Stomach (tissue), 9 donors: Measurements from ENCODE around the gene ECI1. TPM values are rescaled to one million over a fixed set of nuclear protein-coding genes. Genes with fewer than 3 reads are reported as not detected.

Source experiments
- DNase-seq, 2 donors: peaks; one replicate each; pipeline versions ENCODE4 v3.0.0 to v3.0.0-alpha.2; 2013 to 2019
- H3K27ac ChIP-seq, 5 donors: fragments of 200-600 bp in 4 of 5; sonication (generic) in 4 of 5; one replicate each; pipeline ENCODE4 v1.5.1; 2013 to 2019; ENCODE audit warnings: mild to moderate bottlenecking in 1 of 5, moderate library complexity in 1 of 5
- H3K27me3 ChIP-seq, 3 donors: fragments of 200-600 bp; sonication (generic); one replicate each; pipeline ENCODE4 v1.5.1; 2017 to 2019; ENCODE audit warnings: mixed run types in 1 of 3
- H3K36me3 ChIP-seq, 4 donors: fragments of 200-600 bp; sonication (generic); 1 replicate in 3 of 4; 2 replicates in 1 of 4; pipeline ENCODE4 v1.5.1; 2016 to 2019
- H3K4me1 ChIP-seq, 4 donors: fragments of 200-600 bp; sonication (generic); one replicate each; pipeline ENCODE4 v1.5.1; 2016 to 2019
- H3K4me3 ChIP-seq, 4 donors: fragments of 200-600 bp; sonication (generic) in 3 of 4; one replicate each; pipeline ENCODE4 v1.5.1; 2016 to 2019; ENCODE audit warnings: mild to moderate bottlenecking in 1 of 4
- H3K9me3 ChIP-seq, 4 donors: fragments of 200-600 bp; sonication (generic); one replicate each; pipeline ENCODE4 v1.5.1; 2016 to 2019
- CTCF ChIP-seq, 7 experiments: fragments of 450-650 bp in 4 of 7; fragments of 200-600 bp in 3 of 7; sonication (generic) in 3 of 7; IDR thresholded peaks; one replicate each; pipeline ENCODE4 v1.5.1; 2016 to 2019; ENCODE audit warnings: antibody characterized with exemption in 7 of 7, control low read depth in 2 of 7, mild to moderate bottlenecking in 1 of 7
- EP300 ChIP-seq: sonication (generic); formaldehyde crosslinking; IDR thresholded peaks from one replicate; pipeline ENCODE4 v1.6.1; 2017; ENCODE audit warnings: antibody characterized with exemption
- POLR2A ChIP-seq, 4 donors: fragments of 450-650 bp; IDR thresholded peaks; one replicate each; pipeline ENCODE4 v1.6.1; 2016; ENCODE audit warnings: antibody characterized with exemption in 4 of 4, control low read depth in 2 of 4, mild to moderate bottlenecking in 1 of 4, moderate library complexity in 1 of 4
- POLR2AphosphoS5 ChIP-seq, 3 donors: sonication (generic); formaldehyde crosslinking; IDR thresholded peaks; one replicate each; pipeline ENCODE4 v1.6.1; 2016; ENCODE audit warnings: antibody characterized with exemption in 3 of 3
- WGBS, 5 donors: extraction: QIAGEN DNeasy Blood & Tissue Kit in 3 of 5; methylation state at CpG; one replicate each; pipeline versions ENCODE4 v1.1.5 to v1.1.7; 2013 to 2018; 5-methylcytosine and 5-hydroxymethylcytosine counted together
- intact Hi-C: fragments of 100-400 bp; cut with DNase I; formaldehyde crosslinking; loops from one replicate; pipeline ENCODE4 v1.15.1; 2023; ENCODE audit warnings: low total_unique reads
- polyA plus RNA-seq, 3 donors: library from polyadenylated mRNA; stranded (reverse); fragments of 200-250 nt; gene quantifications; one replicate each; pipeline ENCODE4 v1.2.3, GENCODE V29; 2013
- total RNA-seq, 5 donors: library from RNA; depleted of rRNA; stranded (reverse); fragments of >200 nt; gene quantifications; one replicate each; pipeline versions ENCODE4 v1.1.0 to v1.2.3, GENCODE V29; 2014 to 2016
- donor health status: healthy with polysubstance abuse.
- donor health status: Bipolar disorder and iron deficiency.
- donor health status: healthy.

The ECI1 gene
- total and polyA plus RNA-seq, 8 donors: 20.4 to 234 (median 107) TPM

- intact Hi-C loops: no loop called here
- H3K9me3 ChIP-seq: no peaks in the 10 kb centered on the region
- H3K27me3 ChIP-seq: no peaks in the 10 kb centered on the region
- no peak overlapping the region for H3K4me3 ChIP-seq
- no peak for TF ChIP-seq POLR2AphosphoS5 (IDR thresholded peaks at IDR 0.05)
- TF ChIP-seq EP300: no peak
- TF ChIP-seq CTCF (IDR thresholded peaks at IDR 0.05): no peak
- TF ChIP-seq POLR2A (IDR thresholded peaks at IDR 0.05): no peak
- no peaks in the 10 kb centered on the region for H3K4me1 ChIP-seq
- H3K36me3 ChIP-seq: peaks cover 1 to 79% (median 47%) of the 10 kb centered on the region in 4 donors
- 85 to 91% (median 89%) methylated on average over 34 to 37 of the region's 37 CpGs for WGBS, 5 donors
- H3K27ac ChIP-seq: no peak overlapping the region
- DNase-seq: peak in 1 of 2 donors; percentile 0
Observed at GRCh38 chr16:2284001-2284770, 32.8 kb upstream of the ECI1 start.

- Histone ChIP-seq H3K4me3 (no peak overlapping the region), H3K27ac (no peak overlapping the region), H3K36me3 (peaks cover 0 to 77% (median 44%) of the 10 kb centered on the region in 4 donors), H3K27me3 (no peaks in the 10 kb centered on the region), H3K9me3 (no peaks in the 10 kb centered on the region), H3K4me1 (no peaks in the 10 kb centered on the region)
- peak in 1 of 2 donors; percentile 8 for DNase-seq
- TF ChIP-seq POLR2AphosphoS5 (IDR thresholded peaks at IDR 0.05): no peak
- no peak for TF ChIP-seq EP300
- TF ChIP-seq POLR2A (IDR thresholded peaks at IDR 0.05): no peak
- no peak for TF ChIP-seq CTCF (IDR thresholded peaks at IDR 0.05)
- WGBS, 5 donors: 81 to 89% (median 88%) methylated on average over 19 to 26 of the region's 26 CpGs
- intact Hi-C loops: no loop called here
Observed at GRCh38 chr16:2282866-2283555, 31.6 kb upstream of the ECI1 start.

GRCh38 chr16:2282262-2282661 lies 30.9 kb upstream of the ECI1 start:
- H3K36me3 ChIP-seq: peaks cover 0 to 77% (median 48%) of the 10 kb centered on the region in 4 donors
- no peak for TF ChIP-seq CTCF (IDR thresholded peaks at IDR 0.05)
- TF ChIP-seq POLR2A (IDR thresholded peaks at IDR 0.05): no peak
- TF ChIP-seq EP300: no peak
- TF ChIP-seq POLR2AphosphoS5 (IDR thresholded peaks at IDR 0.05): no peak
- H3K4me3 ChIP-seq: no peak overlapping the region
- intact Hi-C loops: no loop called here
- H3K27me3 ChIP-seq: no peaks in the 10 kb centered on the region
- WGBS, 5 donors: 41 to 64% (median 58%) methylated on average over 5 of the region's 5 CpGs
- no peaks in the 10 kb centered on the region for H3K4me1 ChIP-seq
- no peak for DNase-seq
- no peaks in the 10 kb centered on the region for H3K9me3 ChIP-seq
- no peak overlapping the region for H3K27ac ChIP-seq

GRCh38 chr16:2280981-2281542 lies 29.7 kb upstream of the ECI1 start:
- 77 to 85% (median 80%) methylated on average over 18 to 24 of the region's 24 CpGs for WGBS, 5 donors
- no peak overlapping the region for H3K4me3 ChIP-seq
- no peaks in the 10 kb centered on the region for H3K27me3 ChIP-seq
- no peak overlapping the region for H3K27ac ChIP-seq
- no peaks in the 10 kb centered on the region for H3K4me1 ChIP-seq
- peak in 1 of 2 donors; percentile 2 for DNase-seq
- H3K36me3 ChIP-seq: peaks cover 0 to 66% (median 45%) of the 10 kb centered on the region in 4 donors
- TF ChIP-seq POLR2AphosphoS5 (IDR thresholded peaks at IDR 0.05): no peak
- TF ChIP-seq POLR2A (IDR thresholded peaks at IDR 0.05): no peak
- no peak for TF ChIP-seq CTCF (IDR thresholded peaks at IDR 0.05)
- no peak for TF ChIP-seq EP300
- intact Hi-C loops: no loop called here
- no peaks in the 10 kb centered on the region for H3K9me3 ChIP-seq
